ENCODE data around the gene GSTCD.

- TF ChIP-seq CTCF (conservative IDR thresholded peaks at IDR 0.05; ENCODE audit: low read depth in 2 of 2) (no peak), STAT1 (IDR thresholded peaks at IDR 0.05; ENCODE audit: unreplicated experiment) (no peak), EZH2phosphoT487 (IDR thresholded peaks at IDR 0.05; ENCODE audit: unreplicated experiment) (no peak), POLR2AphosphoS5 (IDR thresholded peaks at IDR 0.05; ENCODE audit: low read depth) (no peak), JUNB (IDR thresholded peaks at IDR 0.05; ENCODE audit: unreplicated experiment) (no peak), REST (IDR thresholded peaks at IDR 0.05; ENCODE audit: unreplicated experiment) (no peak), EZH2 (IDR thresholded peaks at IDR 0.05; ENCODE audit: low read depth, unreplicated experiment) (no peak), CREB1 (CRISPR knock-in tag; IDR thresholded peaks at IDR 0.05; ENCODE audit: low read depth) (no peak), ZNF114 (CRISPR knock-in tag; IDR thresholded peaks at IDR 0.05) (no peak)
These were observed 142.6 kb downstream of the GSTCD start for GRCh38 chr4:105851196-105851595.

All from GM23338 (cell line).